Cerebellar cortex (tissue), 1 donor: Measurements from ENCODE around the gene GPC1.

ENCODE experiments used
- DNase-seq: peaks from one replicate; pipeline ENCODE4 v3.0.0-alpha.2; 2015; ENCODE audit warnings: low spot score

GPC1 gene

GRCh38 chr2:240430595-240430994 is 4.9 kb upstream of the GPC1 start:
- no peak for DNase-seq

- DNase-seq = no peak
Observed at GRCh38 chr2:240431271-240431660, 4.2 kb upstream of the GPC1 start.

- no peak for DNase-seq
Observed at GRCh38 chr2:240431661-240432424, 3.6 kb upstream of the GPC1 start.

GRCh38 chr2:240432430-240432819 is 3.0 kb upstream of the GPC1 start:
- no peak for DNase-seq

- no peak for DNase-seq
Observed at GRCh38 chr2:240432820-240433801, 2.4 kb upstream of the GPC1 start.

GRCh38 chr2:240433973-240434727 is 1.3 kb upstream of the GPC1 start:
- no peak for DNase-seq

- peak; percentile 86 for DNase-seq
Observed at GRCh38 chr2:240434728-240435456, 571 bp upstream of the GPC1 start.

GRCh38 chr2:240435948-240436682 is 652 bp downstream of the GPC1 start:
- no peak for DNase-seq

- DNase-seq = no peak
Observed at GRCh38 chr2:240436683-240437550, 1.5 kb downstream of the GPC1 start.

- no peak for DNase-seq
Observed at GRCh38 chr2:240437551-240437860, 2.0 kb downstream of the GPC1 start.

GRCh38 chr2:240437861-240438809 is 2.7 kb downstream of the GPC1 start:
- peak; percentile 80 for DNase-seq

- DNase-seq = peak; percentile 35
Observed at GRCh38 chr2:240438810-240439697, 3.6 kb downstream of the GPC1 start.

- no peak for DNase-seq
Observed at GRCh38 chr2:240439698-240440151, 4.3 kb downstream of the GPC1 start.

- no peak for DNase-seq
Observed at GRCh38 chr2:240440251-240440650, 4.8 kb downstream of the GPC1 start.

- DNase-seq = no peak
Observed at GRCh38 chr2:240440704-240441320, 5.3 kb downstream of the GPC1 start.

GRCh38 chr2:240441326-240441992 is 6.0 kb downstream of the GPC1 start:
- no peak for DNase-seq

- no peak for DNase-seq
Observed at GRCh38 chr2:240441993-240442411, 6.5 kb downstream of the GPC1 start.
